ENCODE results near the gene ZNF385B. TPM values are rescaled to one million over a fixed set of nuclear protein-coding genes. Genes with fewer than 3 reads are reported as not detected.

The ZNF385B gene
- total and polyA plus RNA-seq, 4 experiments from 2014 or later = not detected

GRCh38 chr2:179612591-179613298 lies 248.7 kb downstream of the ZNF385B start:
- Histone ChIP-seq H3K4me1 (ENCODE audit: insufficient read depth, low read length) (no peaks in the 10 kb centered on the region), H3K27me3 (ENCODE audit: insufficient read depth, low read length) (no peaks in the 10 kb centered on the region), H3K4me3 (ENCODE audit: low read length in 2 of 2) (no peak overlapping the region), H3K9me3 (ENCODE audit: control insufficient read depth in 1 of 2, low read length in 2 of 2) (no peaks in the 10 kb centered on the region), H3K27ac (ENCODE audit: low read depth, low read length) (no peak overlapping the region), H3K36me3 (ENCODE audit: insufficient read depth, low read length) (no peaks in the 10 kb centered on the region)
- H3K27ac Mint-ChIP-seq = no peak overlapping the region
- no peaks in the 10 kb centered on the region for H3K36me3 Mint-ChIP-seq
- H3K4me3 Mint-ChIP-seq = no peak overlapping the region
- ChIA-PET POLR2A (ENCODE audit: partially characterized antibody) (interaction anchor here (0.6 kb wide), 1 partner anchor 920 kb away, joined by 5 read pairs; no protein-coding TSS in a partner anchor), CTCF (ENCODE audit: partially characterized antibody) (no interaction called here)
- intact Hi-C loops (cut with micrococcal nuclease) = no loop called here
- DNase-seq = no peak
- H3K9me3 Mint-ChIP-seq = peaks cover 0 to 7% (median 2%) of the 10 kb centered on the region in 8 donors
- no peaks in the 10 kb centered on the region for H3K4me1 Mint-ChIP-seq
- H3K27me3 Mint-ChIP-seq = peaks cover 0 to 2% of the 10 kb centered on the region in 2 donors

GRCh38 chr2:179612108-179612507 lies 249.3 kb downstream of the ZNF385B start:
- H3K36me3 ChIP-seq (ENCODE audit: insufficient read depth, low read length) = no peaks in the 10 kb centered on the region
- H3K27me3 ChIP-seq (ENCODE audit: insufficient read depth, low read length) = no peaks in the 10 kb centered on the region
- Mint-ChIP-seq H3K36me3 (no peaks in the 10 kb centered on the region), H3K4me3 (no peak overlapping the region), H3K27ac (no peak overlapping the region), H3K4me1 (no peaks in the 10 kb centered on the region), H3K27me3 (peaks cover 0 to 2% of the 10 kb centered on the region in 2 donors), H3K9me3 (peaks cover 0 to 7% (median 2%) of the 10 kb centered on the region in 8 donors)
- H3K4me1 ChIP-seq (ENCODE audit: insufficient read depth, low read length) = no peaks in the 10 kb centered on the region
- H3K4me3 ChIP-seq (ENCODE audit: low read length in 2 of 2) = no peak overlapping the region
- no peak overlapping the region for H3K27ac ChIP-seq (ENCODE audit: low read depth, low read length)
- ChIA-PET CTCF (ENCODE audit: partially characterized antibody) (no interaction called here), POLR2A (ENCODE audit: partially characterized antibody) (no interaction called here)
- intact Hi-C loops (cut with micrococcal nuclease) = no loop called here
- no peak for DNase-seq
- H3K9me3 ChIP-seq (ENCODE audit: control insufficient read depth in 1 of 2, low read length in 2 of 2) = no peaks in the 10 kb centered on the region

- no peaks in the 10 kb centered on the region for H3K27me3 ChIP-seq (ENCODE audit: insufficient read depth, low read length)
- H3K27ac ChIP-seq (ENCODE audit: low read depth, low read length) = no peak overlapping the region
- Mint-ChIP-seq H3K9me3 (peaks cover 0 to 4% (median 0%) of the 10 kb centered on the region in 8 donors), H3K4me3 (no peak overlapping the region), H3K4me1 (no peaks in the 10 kb centered on the region), H3K27ac (no peak overlapping the region), H3K27me3 (no peaks in the 10 kb centered on the region), H3K36me3 (no peaks in the 10 kb centered on the region)
- no peak for DNase-seq
- no peaks in the 10 kb centered on the region for H3K9me3 ChIP-seq (ENCODE audit: control insufficient read depth in 1 of 2, low read length in 2 of 2)
- ChIA-PET CTCF (ENCODE audit: partially characterized antibody) (no interaction called here), POLR2A (ENCODE audit: partially characterized antibody) (no interaction called here)
- no peak overlapping the region for H3K4me3 ChIP-seq (ENCODE audit: low read length in 2 of 2)
- intact Hi-C loops (cut with micrococcal nuclease) = no loop called here
- no peaks in the 10 kb centered on the region for H3K36me3 ChIP-seq (ENCODE audit: insufficient read depth, low read length)
- no peaks in the 10 kb centered on the region for H3K4me1 ChIP-seq (ENCODE audit: insufficient read depth, low read length)
Measured at GRCh38 chr2:179606141-179606540, 255.3 kb downstream of the ZNF385B start.

- no peak overlapping the region for H3K27ac ChIP-seq (ENCODE audit: low read depth, low read length)
- Mint-ChIP-seq H3K4me1 (no peaks in the 10 kb centered on the region), H3K27me3 (no peaks in the 10 kb centered on the region), H3K9me3 (peaks cover 0 to under 1% (median 0%) of the 10 kb centered on the region in 8 donors), H3K27ac (no peak overlapping the region), H3K36me3 (no peaks in the 10 kb centered on the region), H3K4me3 (no peak overlapping the region)
- no peaks in the 10 kb centered on the region for H3K27me3 ChIP-seq (ENCODE audit: insufficient read depth, low read length)
- POLR2A ChIA-PET (ENCODE audit: partially characterized antibody) = no interaction called here
- no peaks in the 10 kb centered on the region for H3K9me3 ChIP-seq (ENCODE audit: control insufficient read depth in 1 of 2, low read length in 2 of 2)
- CTCF ChIA-PET (ENCODE audit: partially characterized antibody) = no interaction called here
- no peaks in the 10 kb centered on the region for H3K4me1 ChIP-seq (ENCODE audit: insufficient read depth, low read length)
- no peak for DNase-seq
- H3K36me3 ChIP-seq (ENCODE audit: insufficient read depth, low read length) = no peaks in the 10 kb centered on the region
- H3K4me3 ChIP-seq (ENCODE audit: low read length in 2 of 2) = no peak overlapping the region
- intact Hi-C loops (cut with micrococcal nuclease) = no loop called here
Measured at GRCh38 chr2:179605341-179605740, 256.1 kb downstream of the ZNF385B start.

- Mint-ChIP-seq H3K4me1 (no peaks in the 10 kb centered on the region), H3K36me3 (no peaks in the 10 kb centered on the region), H3K27ac (no peak overlapping the region), H3K9me3 (no peaks in the 10 kb centered on the region), H3K4me3 (no peak overlapping the region), H3K27me3 (no peaks in the 10 kb centered on the region)
- intact Hi-C loops (cut with micrococcal nuclease) = no loop called here
- H3K36me3 ChIP-seq (ENCODE audit: insufficient read depth, low read length) = no peaks in the 10 kb centered on the region
- H3K4me1 ChIP-seq (ENCODE audit: insufficient read depth, low read length) = no peaks in the 10 kb centered on the region
- ChIA-PET POLR2A (ENCODE audit: partially characterized antibody) (no interaction called here), CTCF (ENCODE audit: partially characterized antibody) (no interaction called here)
- H3K4me3 ChIP-seq (ENCODE audit: low read length in 2 of 2) = no peak overlapping the region
- no peaks in the 10 kb centered on the region for H3K9me3 ChIP-seq (ENCODE audit: control insufficient read depth in 1 of 2, low read length in 2 of 2)
- no peaks in the 10 kb centered on the region for H3K27me3 ChIP-seq (ENCODE audit: insufficient read depth, low read length)
- DNase-seq = no peak
- no peak overlapping the region for H3K27ac ChIP-seq (ENCODE audit: low read depth, low read length)
Measured at GRCh38 chr2:179604598-179604997, 256.8 kb downstream of the ZNF385B start.

- Histone ChIP-seq H3K9me3 (ENCODE audit: control insufficient read depth in 1 of 2, low read length in 2 of 2) (no peaks in the 10 kb centered on the region), H3K4me3 (ENCODE audit: low read length in 2 of 2) (no peak overlapping the region), H3K27ac (ENCODE audit: low read depth, low read length) (no peak overlapping the region), H3K4me1 (ENCODE audit: insufficient read depth, low read length) (no peaks in the 10 kb centered on the region), H3K27me3 (ENCODE audit: insufficient read depth, low read length) (no peaks in the 10 kb centered on the region), H3K36me3 (ENCODE audit: insufficient read depth, low read length) (no peaks in the 10 kb centered on the region)
- no peaks in the 10 kb centered on the region for H3K36me3 Mint-ChIP-seq
- no peak overlapping the region for H3K27ac Mint-ChIP-seq
- H3K4me1 Mint-ChIP-seq = no peaks in the 10 kb centered on the region
- POLR2A ChIA-PET (ENCODE audit: partially characterized antibody) = no interaction called here
- no peaks in the 10 kb centered on the region for H3K27me3 Mint-ChIP-seq
- no peak for DNase-seq
- no peak overlapping the region for H3K4me3 Mint-ChIP-seq
- no peaks in the 10 kb centered on the region for H3K9me3 Mint-ChIP-seq
- intact Hi-C loops (cut with micrococcal nuclease) = no loop called here
- CTCF ChIA-PET (ENCODE audit: partially characterized antibody) = no interaction called here
Measured at GRCh38 chr2:179602452-179602851, 259.0 kb downstream of the ZNF385B start.

- H3K27me3 ChIP-seq (ENCODE audit: insufficient read depth, low read length) = no peaks in the 10 kb centered on the region
- ChIA-PET CTCF (ENCODE audit: partially characterized antibody) (no interaction called here), POLR2A (ENCODE audit: partially characterized antibody) (no interaction called here)
- H3K27ac ChIP-seq (ENCODE audit: low read depth, low read length) = no peak overlapping the region
- no peaks in the 10 kb centered on the region for H3K4me1 ChIP-seq (ENCODE audit: insufficient read depth, low read length)
- H3K4me3 ChIP-seq (ENCODE audit: low read length in 2 of 2) = no peak overlapping the region
- H3K36me3 ChIP-seq (ENCODE audit: insufficient read depth, low read length) = no peaks in the 10 kb centered on the region
- DNase-seq = no peak
- H3K9me3 Mint-ChIP-seq = peaks cover 0 to 1% (median 0%) of the 10 kb centered on the region in 8 donors
- H3K9me3 ChIP-seq (ENCODE audit: control insufficient read depth in 1 of 2, low read length in 2 of 2) = no peaks in the 10 kb centered on the region
- H3K27ac Mint-ChIP-seq = no peak overlapping the region
- H3K4me3 Mint-ChIP-seq = no peak overlapping the region
- no peaks in the 10 kb centered on the region for H3K36me3 Mint-ChIP-seq
- intact Hi-C loops (cut with micrococcal nuclease) = no loop called here
- no peaks in the 10 kb centered on the region for H3K27me3 Mint-ChIP-seq
- no peaks in the 10 kb centered on the region for H3K4me1 Mint-ChIP-seq
Measured at GRCh38 chr2:179596018-179596417, 265.4 kb downstream of the ZNF385B start.

Data from CD4-positive, alpha-beta memory T cell (primary cell).